ENCODE results near the gene TRANK1.
"Not testable (repeated sequence)": the region's sequence is repeated elsewhere in the genome, so short reads cannot be mapped to it uniquely, and the experiment has no call there.

The TRANK1 gene

GRCh38 chr3:36881735-36882134 lies 63.1 kb downstream of the TRANK1 start:
- no peak for DNase-seq

GRCh38 chr3:36879842-36880241 lies 65.0 kb downstream of the TRANK1 start:
- not testable (repeated sequence) for DNase-seq

- DNase-seq = no peak
Observed at GRCh38 chr3:36877930-36878685, 66.7 kb downstream of the TRANK1 start.

GRCh38 chr3:36876181-36876936 lies 68.5 kb downstream of the TRANK1 start:
- no peak for DNase-seq

- DNase-seq = no peak
Observed at GRCh38 chr3:36875397-36875796, 69.5 kb downstream of the TRANK1 start.

- DNase-seq = no peak
Observed at GRCh38 chr3:36874424-36874823, 70.4 kb downstream of the TRANK1 start.

- DNase-seq = no peak
Observed at GRCh38 chr3:36871379-36872126, 73.3 kb downstream of the TRANK1 start.

- DNase-seq = peak; percentile 15
Observed at GRCh38 chr3:36868614-36869436, 76.0 kb downstream of the TRANK1 start.

- no peak for DNase-seq
Observed at GRCh38 chr3:36867810-36868209, 77.0 kb downstream of the TRANK1 start.

GRCh38 chr3:36866368-36866767 lies 78.5 kb downstream of the TRANK1 start:
- DNase-seq = no peak

GRCh38 chr3:36864180-36865053 lies 80.4 kb downstream of the TRANK1 start:
- DNase-seq = no peak

GRCh38 chr3:36862076-36862755 lies 82.6 kb downstream of the TRANK1 start:
- no peak for DNase-seq

- DNase-seq = no peak
Observed at GRCh38 chr3:36859494-36859893, 85.4 kb downstream of the TRANK1 start.

- no peak for DNase-seq
Observed at GRCh38 chr3:36852071-36852470, 92.8 kb downstream of the TRANK1 start.

- no peak for DNase-seq
Observed at GRCh38 chr3:36850743-36851142, 94.1 kb downstream of the TRANK1 start.

- no peak for DNase-seq
Observed at GRCh38 chr3:36846406-36846805, 98.4 kb downstream of the TRANK1 start.

- no peak for DNase-seq
Observed at GRCh38 chr3:36843065-36844051, 101.5 kb downstream of the TRANK1 start.

- no peak for DNase-seq
Observed at GRCh38 chr3:36842275-36842674, 102.6 kb downstream of the TRANK1 start.

- DNase-seq = no peak
Observed at GRCh38 chr3:36840453-36840921, 104.4 kb downstream of the TRANK1 start.

GRCh38 chr3:36837089-36837488 lies 107.8 kb downstream of the TRANK1 start:
- no peak for DNase-seq

Data from NCI-H1092 (cell line).